Measurements from ENCODE around the gene EFCAB13.

The EFCAB13 gene

GRCh38 chr17:47292206-47292605, 31.5 kb upstream of the EFCAB13 start:
- no peak for DNase-seq

GRCh38 chr17:47295037-47295873, 28.5 kb upstream of the EFCAB13 start:
- DNase-seq = no peak

GRCh38 chr17:47295874-47296255, 27.9 kb upstream of the EFCAB13 start:
- DNase-seq = no peak

- no peak for DNase-seq
Observed at GRCh38 chr17:47297661-47298400, 25.9 kb upstream of the EFCAB13 start.

GRCh38 chr17:47298712-47299111, 25.0 kb upstream of the EFCAB13 start:
- no peak for DNase-seq

- DNase-seq = no peak
Observed at GRCh38 chr17:47299239-47299910, 24.4 kb upstream of the EFCAB13 start.

GRCh38 chr17:47300718-47301117, 23.0 kb upstream of the EFCAB13 start:
- DNase-seq = no peak

GRCh38 chr17:47301161-47301560, 22.6 kb upstream of the EFCAB13 start:
- peak; percentile 74 for DNase-seq

GRCh38 chr17:47301831-47302230, 21.9 kb upstream of the EFCAB13 start:
- peak; percentile 40 for DNase-seq

- no peak for DNase-seq
Observed at GRCh38 chr17:47304186-47304585, 19.6 kb upstream of the EFCAB13 start.

GRCh38 chr17:47305302-47305923, 18.3 kb upstream of the EFCAB13 start:
- no peak for DNase-seq

GRCh38 chr17:47310186-47310733, 13.5 kb upstream of the EFCAB13 start:
- DNase-seq = no peak

- no peak for DNase-seq
Observed at GRCh38 chr17:47311420-47311819, 12.3 kb upstream of the EFCAB13 start.

GRCh38 chr17:47315451-47316266, 8.1 kb upstream of the EFCAB13 start:
- peak; percentile 74 for DNase-seq

GRCh38 chr17:47316311-47316710, 7.4 kb upstream of the EFCAB13 start:
- DNase-seq = no peak

- DNase-seq = no peak
Observed at GRCh38 chr17:47317119-47317518, 6.6 kb upstream of the EFCAB13 start.

- DNase-seq = no peak
Observed at GRCh38 chr17:47318197-47318918, 5.4 kb upstream of the EFCAB13 start.

GRCh38 chr17:47320879-47321502, 2.8 kb upstream of the EFCAB13 start:
- no peak for DNase-seq

GRCh38 chr17:47324224-47325020, 667 bp downstream of the EFCAB13 start:
- DNase-seq = peak; percentile 24

- DNase-seq = no peak
Observed at GRCh38 chr17:47325176-47325575, 1.4 kb downstream of the EFCAB13 start.
